Activated CD4-positive, alpha-beta T cell treated with anti-CD3 and anti-CD28 coated beads, Interleukin-2, amount 50 U/mL, for 1 hour (primary cell): ENCODE measurements around the gene RANBP2.

Source experiments
- DNase-seq: peaks from one replicate; pipeline ENCODE4 v3.0.0-alpha.2; 2020

RANBP2 gene

DNA sequence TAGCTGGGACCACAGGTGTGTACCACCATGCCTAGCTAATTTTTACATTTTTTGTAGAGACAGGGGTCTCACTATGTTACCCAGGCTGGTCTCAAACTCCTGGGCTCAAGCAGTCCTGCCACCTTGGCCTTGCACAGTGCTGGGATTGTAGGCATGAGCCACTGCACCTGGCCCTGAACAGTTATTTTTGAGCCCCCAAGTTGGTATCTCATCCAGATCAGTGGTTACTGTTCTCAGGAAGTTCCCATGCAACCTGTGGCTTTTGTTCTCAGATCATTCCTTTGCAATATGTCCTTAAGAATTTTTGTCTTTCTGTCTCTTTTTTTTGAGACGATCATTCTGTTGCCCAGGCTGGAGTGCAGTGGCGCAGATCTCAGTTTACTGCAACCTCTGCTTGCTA is 59.6 kb downstream of the RANBP2 start:
- DNase-seq = no peak

DNA sequence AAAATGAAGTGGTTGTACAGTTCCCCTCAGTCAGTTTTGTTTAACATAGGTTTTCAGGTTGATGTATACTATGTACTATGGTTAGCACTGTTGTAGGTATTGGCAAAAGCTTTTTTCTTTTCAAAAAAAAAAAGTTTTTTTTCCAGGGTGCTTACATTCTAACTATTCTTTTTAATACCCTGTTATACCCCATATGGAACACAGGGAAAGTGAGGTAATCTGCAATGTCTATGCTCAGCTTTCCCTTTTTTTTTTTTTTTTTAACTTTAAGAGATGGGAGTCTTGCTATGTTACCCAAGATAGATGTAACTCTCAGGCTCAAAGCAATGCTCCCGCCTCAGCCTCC is 66.7 kb downstream of the RANBP2 start:
- no peak for DNase-seq

DNA sequence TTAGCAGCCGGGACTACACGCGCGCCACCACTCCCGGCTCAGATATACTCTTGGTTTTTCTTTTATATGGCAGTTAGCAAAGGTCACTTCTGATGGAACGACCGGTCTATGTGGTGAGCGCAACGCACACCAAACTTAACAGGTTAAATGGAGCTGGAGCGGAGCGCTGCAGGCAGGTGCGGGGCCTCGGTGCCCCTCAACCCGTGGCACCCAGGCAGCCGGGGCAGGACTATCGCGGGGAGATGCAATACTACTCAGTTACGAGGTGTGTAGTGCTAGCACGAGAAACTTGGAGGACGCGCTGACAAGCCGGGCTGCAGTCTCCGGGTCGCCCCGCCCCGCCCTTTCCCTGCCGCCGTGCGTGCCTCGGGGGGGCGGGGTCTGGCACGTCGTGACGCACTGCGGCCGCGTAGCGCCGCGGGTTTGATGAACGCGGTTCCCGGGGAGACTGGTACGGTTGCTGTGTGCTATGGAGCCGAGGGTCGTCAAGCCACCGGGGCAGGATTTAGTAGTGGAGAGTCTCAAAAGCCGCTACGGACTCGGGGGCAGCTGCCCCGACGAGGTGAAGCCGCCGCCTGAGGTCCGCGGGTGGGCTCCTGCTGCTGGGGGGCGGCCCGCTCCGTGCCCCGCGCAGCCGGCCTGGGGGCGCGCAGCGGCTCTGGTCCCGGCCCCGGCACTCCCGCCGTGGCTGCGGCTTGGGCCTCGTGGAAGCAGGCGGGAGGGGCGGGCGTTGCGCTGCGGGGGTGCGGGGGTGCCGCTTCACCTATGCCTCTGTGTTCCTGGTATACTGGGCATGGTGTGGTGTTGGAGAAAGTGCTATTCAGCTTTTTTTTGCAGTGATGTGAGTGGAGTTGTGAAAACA is 67.3 kb downstream of the RANBP2 start, which contains the start of gene CCDC138:
Gene CCDC138 (plus strand): TSS at position 418 of the 862 bp plus-strand sequence. CDS start 52 bp downstream, at position 470.
- peak; percentile 92 for DNase-seq

DNA sequence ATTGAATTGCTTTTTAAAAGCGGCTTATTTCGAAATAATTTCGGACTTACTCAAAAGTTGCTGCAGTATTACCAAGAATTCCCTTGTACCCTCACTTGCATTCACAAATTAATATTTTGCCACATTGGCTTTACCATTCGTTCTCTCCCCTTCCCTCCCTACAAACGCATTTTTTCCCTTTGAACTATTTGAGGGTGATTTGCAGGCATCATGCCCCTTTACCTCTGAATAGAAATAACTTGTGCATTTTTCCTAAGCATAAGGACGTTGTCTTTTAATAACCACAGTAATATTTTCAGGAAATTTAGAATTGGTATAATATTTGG is 67.9 kb downstream of the RANBP2 start:
- no peak for DNase-seq

DNA sequence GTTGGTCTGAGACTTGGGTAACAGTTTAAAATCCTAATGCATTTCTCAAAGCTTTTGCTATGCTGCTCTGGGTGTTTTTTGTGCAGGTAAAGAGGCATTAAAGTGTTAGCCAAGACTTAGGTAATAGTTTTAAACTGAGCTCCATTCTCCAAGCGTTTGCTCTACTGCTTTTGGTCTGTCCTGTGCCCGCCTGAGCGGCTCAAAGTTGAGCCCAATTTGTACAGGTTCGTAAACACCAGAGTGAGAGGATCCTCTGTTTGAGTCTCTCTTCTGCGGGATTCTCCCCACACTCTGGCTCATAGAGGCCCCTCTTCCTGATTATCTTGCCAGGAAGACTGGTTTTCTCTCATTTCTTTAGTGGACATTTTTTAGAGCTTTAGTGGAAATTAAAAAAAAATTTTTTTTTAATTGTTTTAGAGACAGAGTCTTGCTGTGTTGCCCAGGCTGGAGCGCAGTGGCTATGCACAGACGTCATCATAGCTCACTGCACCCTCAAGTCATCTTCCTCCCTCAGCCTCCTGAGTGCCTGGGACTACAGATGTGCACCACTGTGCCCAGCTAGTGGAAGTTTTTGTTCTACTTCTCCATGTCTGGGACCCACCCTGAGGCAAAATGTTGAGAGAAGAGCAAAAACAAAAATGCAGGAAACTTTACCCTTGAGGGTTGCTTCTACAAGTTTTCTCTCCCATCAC is 83.9 kb downstream of the RANBP2 start:
- no peak for DNase-seq

DNA sequence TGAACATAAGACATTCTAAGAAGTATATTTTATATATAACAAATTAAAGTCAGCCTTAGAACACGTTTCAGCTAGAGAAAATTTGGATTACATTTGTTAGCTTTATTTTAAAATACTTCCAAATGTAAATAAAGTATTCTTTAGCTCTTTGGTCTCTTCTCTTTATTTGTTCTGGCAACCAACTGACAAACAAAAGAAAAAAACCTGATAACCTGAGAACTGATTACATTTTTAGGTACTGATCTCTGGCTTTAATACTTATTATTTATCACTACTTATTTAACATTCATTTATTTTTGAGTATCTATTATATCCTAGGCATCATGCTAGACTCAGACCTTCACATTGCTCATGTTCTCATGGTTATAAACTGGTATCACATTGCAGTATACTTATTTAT is 85.8 kb downstream of the RANBP2 start:
- DNase-seq = no peak

DNA sequence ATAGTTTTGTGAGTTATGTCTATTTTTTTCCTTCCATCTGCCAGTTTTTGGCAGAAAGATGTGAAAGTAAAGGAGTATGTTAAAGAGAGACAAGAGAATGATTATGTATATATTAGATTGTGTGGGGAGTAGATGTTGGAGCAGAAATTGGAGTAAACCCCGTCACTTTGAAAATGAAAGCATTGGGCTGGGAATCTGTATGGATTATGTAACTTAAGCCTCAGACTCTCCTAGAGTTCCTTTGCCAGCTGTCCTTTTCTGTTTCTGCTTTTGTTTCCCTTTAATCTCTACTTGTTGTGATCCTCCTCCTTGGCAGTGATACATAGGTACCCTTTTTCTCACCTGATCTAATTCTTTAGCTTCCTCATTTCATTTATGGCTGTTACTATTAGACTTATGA is 86.5 kb downstream of the RANBP2 start:
- DNase-seq = no peak

DNA sequence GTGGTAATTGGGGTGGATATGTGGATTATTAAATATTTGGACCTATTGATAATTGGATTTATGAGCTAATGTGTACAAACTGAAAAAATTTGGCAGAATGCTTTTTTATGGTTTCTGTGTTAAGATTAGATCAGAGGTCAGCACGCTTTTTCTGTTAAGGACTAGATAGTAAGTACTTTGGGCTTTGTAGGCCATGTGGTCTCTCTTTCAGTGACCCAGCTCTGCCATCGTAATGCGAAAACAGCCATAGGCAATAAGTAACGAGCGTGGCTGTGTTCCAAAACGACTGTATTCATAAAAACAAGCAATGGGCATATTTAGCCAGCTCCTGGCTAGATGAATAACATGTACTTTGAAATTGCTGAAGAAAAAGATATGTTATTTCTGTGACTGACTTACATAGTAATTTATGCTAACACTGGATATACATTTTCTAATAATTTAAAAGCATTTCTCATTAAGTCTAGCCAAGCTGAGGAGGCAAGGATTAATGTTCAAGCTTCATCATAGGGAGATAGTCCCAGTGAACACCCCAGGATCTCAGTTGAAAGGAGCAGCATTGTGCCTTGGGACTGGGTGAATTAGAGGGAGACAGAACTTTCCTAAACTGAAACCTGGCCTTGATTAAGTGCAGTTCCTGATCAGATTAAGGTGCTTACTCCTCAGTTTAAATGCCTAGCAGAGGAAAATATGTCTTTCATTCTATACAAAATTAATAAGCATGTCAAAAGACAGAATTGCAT is 87.3 kb downstream of the RANBP2 start:
- DNase-seq = no peak

DNA sequence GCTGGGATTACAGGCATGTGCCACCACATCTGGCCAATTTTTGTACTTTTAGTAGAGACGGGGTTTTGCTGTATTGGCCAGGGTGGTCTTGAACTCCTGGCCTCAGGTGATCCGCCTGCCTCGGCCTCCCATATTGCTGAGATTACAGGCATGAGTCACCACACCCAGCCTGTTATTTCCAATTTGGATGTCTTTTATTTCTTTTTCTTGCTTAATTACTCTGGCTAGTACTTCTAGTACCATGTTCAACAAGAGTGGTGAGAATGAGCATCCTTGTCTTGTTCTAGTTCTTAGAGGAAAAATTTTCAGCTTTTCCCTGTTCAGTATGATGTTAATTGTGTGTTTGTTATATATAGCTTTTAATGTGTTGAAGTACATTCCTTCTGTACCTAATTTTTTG is 90.7 kb downstream of the RANBP2 start:
- DNase-seq = no peak

DNA sequence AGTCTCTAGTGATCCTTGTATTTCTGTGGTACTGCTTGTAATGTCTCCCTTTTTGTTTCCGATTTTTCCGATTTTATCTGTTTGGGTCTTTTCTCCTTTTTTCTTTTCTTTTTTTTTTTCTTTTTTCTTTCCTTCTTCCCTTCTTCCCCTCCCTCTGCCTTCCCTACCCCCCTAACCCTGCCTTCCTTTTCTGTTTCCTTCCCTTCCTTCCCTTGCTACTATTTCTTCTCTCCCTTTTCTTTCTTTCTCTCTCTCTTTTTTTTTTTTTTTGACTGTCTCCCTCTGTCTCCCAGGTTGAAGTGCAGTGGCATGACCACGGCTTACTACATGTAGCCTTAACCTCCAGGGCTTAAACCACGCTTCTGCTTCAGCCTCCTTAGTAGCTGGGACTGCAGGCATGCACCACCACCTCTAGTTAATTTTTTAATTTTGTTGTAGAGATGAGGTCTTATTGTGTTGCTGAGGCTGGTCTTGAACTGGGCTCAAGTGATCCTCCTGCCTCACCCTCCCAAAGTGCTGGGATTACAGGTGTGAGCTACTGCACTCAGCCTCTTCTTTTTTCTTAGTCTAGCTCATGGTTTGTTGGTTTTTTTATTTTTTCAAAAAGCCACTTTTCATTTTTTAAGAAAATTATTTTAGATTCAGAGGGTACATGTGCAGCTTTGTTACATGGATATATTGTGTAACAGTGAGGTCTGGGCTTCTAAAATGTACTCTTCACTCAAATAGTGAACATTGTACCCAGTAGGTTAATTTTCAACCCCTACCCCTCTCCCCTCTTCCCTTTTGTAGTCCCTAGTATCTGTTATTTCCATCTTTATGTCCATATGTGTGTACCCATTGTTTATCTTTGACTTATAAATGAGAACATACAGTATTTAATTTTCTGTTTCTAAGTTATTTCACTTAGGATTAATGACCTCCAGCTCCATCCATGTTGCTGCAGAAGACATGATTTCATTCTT is 92.0 kb downstream of the RANBP2 start:
- DNase-seq = no peak

DNA sequence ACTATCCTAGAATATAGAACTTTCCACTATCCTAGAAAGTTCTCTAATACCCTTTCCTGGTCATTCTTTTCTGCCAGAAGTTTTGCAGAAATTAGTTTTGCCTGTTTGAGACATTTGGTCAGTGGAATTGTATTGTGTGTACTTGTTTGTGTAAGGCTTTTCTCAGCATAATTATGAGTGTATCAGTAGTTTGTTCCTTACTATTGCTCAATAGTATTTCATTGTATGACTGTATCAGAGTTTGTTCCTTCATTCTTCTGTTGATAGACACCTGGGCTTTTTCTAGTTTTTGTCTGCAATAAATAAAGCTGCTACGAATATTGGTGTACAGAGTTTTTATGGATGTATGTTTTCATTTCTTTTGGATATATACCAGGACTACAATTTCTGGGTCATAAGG is 94.5 kb downstream of the RANBP2 start:
- no peak for DNase-seq

DNA sequence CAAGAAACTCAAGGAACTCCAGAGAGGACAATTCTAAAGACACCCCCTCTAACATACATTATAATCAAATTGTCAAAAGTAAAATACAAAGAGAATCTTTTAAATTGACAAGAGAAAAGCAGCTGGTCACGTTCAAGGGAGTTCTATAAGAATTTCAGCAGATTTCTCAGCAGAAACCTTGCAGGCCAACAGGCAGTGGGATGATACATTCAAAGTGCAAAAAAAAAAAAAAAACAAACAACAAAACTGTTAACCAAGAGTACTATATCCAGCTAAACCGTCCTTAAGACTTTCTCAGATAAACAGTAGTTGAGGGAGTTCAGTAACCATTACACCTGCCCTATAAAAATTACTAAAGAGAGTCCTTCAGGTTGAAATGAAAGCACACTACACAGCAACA is 101.2 kb downstream of the RANBP2 start:
- DNase-seq = no peak

DNA sequence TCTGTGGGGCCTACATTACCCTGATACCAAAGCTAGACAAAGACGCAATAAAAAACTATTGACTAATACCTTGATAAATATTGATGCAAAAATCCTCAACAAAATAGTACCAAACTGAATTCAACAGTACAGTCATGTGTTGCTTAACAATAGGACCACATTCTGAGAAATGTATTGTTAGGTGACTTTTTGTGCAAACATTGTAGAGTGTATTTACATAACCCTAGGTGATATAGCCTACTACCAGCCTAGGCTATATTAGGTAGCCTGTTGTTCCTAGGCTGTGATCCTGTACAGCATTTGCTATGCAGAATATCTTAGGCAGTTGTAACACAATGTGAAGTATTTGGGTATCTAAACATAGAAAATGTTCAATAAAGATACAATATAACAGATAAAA is 104.0 kb downstream of the RANBP2 start:
- DNase-seq = no peak

DNA sequence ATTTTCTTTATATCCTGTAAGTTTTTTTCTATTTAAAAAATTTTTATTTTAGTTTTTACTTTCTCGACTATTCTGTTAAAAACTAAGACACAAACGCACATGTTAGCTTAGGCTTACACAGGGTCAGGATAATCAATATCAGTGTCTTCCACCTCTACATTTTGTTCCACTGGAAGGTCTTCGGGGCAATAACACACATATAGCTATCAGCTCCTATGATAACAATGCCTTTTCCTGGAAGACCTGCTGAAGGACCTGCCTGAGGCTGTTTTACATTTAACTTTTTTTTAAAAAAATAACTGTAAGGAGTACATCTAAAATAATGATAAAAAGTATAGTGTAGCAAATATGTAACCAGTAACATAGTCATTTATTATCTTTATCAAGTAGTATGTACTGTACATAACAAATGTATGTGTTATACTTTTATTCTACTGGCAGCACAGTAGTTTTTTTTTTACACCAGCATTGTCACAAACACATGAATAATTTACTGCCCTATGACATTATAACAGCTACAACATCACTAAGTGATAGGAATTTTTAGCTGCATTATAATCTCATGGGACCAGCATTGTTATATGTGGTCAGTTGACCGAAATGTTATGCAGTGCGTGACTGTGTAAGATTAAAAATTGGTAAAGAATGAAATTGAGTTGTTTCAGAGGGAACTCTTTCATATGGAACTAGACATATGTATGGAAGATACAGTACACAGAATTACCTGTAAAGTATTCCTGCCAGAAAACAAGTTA is 105.2 kb downstream of the RANBP2 start:
- no peak for DNase-seq

DNA sequence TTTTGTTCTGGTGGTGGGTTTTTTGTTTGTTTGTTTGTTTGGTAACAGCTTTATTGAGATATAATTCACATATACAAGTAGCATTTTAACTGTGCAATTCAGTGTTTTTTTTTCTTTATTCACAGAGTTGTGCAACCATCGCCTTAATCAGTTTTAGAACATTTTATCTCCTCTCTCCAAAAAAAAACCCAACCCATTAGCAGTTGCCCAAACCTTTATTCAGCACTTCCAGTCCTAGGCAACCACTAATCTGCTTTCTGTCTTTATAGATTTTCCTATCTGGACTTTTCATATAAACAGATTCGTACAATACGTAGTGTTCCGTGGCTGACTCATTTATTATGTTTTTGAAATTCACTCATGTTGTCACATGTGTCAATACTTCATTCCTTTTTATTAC is 106.0 kb downstream of the RANBP2 start:
- no peak for DNase-seq

DNA sequence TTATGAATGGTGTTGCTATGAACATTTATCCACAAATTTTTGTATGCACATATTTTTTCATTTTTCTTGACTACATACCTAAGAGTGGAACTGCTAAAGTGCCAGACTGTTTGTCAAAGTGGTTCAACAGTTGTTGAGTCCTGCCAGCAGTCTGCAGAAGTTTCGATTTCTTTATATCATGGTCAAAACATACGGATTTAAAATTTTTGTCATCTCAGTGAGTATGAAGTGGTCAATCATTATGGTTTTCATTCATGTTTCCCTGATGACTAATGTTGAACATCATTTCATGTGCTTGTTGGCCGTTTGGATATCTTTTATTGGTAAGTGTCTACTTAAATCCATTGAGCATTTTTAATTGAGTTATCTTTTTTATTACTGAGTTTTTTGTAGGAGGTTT is 106.5 kb downstream of the RANBP2 start:
- no peak for DNase-seq

DNA sequence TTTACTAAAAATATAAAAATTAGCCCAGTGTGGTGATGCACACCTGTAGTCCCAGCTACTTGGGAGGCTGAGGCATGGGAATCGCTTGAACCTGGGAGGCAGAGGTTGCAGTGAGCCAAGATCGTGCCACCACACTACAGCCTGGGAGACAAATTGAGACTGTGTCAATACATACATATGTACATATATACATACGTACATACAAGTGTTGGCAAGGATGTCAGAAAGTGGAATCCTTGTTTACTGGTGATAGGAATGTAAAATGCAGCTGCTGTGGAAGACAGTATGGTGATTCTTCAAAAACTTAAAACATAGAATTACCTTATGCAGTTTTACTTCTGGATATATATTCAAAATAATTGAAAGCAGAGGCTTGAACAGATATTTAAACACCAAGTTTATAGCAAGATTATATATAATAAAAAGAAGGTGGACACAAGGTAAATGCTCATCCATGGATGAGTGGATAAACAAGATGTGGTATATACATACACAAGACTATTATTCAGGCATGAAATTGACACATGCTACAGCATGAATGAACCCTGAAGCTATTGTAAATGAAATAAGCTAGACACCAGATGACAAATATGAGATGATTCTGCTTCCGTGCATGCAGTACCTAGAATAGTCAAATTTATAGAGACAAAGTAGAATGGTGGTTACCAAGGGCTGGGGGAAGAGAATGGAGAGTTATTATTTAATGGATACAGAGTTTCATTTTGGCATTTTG is 110.5 kb downstream of the RANBP2 start:
- DNase-seq = no peak

DNA sequence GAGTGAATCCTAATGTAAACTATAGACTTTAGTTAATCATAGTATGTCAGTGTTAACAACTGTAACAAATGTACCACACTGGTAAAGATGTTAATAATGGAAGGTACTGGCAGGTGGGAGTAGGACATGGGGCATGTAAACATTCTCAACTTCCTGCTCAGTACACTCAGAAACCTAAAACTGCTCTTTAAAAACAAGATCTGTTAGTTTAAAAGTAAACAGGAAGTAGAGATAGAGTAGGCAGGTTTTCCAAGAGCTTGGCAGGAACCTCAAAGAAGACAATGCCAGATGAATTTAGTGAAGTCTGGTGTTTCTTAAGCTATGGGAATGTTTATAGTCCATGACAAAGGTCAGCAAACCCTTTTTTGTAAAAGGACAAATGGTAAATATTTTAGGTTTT is 113.9 kb downstream of the RANBP2 start:
- DNase-seq = no peak

DNA sequence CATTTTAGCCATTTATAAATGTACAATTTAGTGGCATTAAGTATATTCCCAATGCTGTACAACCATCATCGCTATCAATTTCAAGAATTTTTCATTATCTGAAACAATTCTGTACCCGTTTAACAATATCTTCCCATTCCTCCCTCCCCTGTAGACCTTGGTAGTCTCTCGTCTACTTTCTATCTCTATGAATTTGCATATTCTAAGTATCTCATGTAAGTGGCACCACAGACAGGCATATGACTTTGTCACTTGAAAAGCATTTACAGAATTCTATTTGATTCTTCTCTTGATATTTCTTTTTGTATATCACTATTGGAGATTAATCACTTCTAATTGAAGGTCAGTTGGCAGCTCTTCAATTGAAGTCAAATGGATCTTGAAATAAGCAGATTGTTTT is 115.3 kb downstream of the RANBP2 start:
- DNase-seq = no peak

DNA sequence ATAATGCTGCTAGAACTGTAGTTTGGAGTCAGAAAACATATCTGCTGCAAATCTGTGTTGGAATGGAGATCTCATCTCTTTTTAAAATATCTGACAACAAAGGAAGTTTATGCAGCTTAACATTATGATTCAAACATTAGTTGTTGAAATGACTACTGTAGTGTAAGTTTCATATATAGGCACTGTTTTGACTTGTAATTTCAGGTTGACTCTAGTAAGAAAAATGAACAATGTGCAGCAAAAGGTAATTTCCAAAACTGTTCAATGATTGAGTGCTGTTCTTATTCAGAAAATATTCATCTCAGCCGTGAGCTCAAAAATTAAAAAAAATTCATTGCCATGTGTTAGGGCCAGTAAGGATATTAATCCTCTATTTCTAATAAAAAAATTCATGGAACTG is 115.8 kb downstream of the RANBP2 start:
- DNase-seq = no peak
